H1 (cell line): ENCODE data around the gene RFX2. TPM values are rescaled to one million over a fixed set of nuclear protein-coding genes. Genes with fewer than 3 reads are reported as not detected.

Experiments used
- CTCF ChIA-PET: fragments of 300-600 bp; sonication (Branson Sonifier 250); formaldehyde crosslinking; loops from one replicate; lab custom pipeline; 2021; ENCODE audit not compliant: partially characterized antibody; lab: Charles Lee
- POLR2A ChIA-PET: fragments of 300-600 bp; sonication (Branson Sonifier 250); formaldehyde crosslinking; loops from one replicate; lab custom pipeline; 2021; ENCODE audit warnings: inconsistent platforms; ENCODE audit not compliant: partially characterized antibody; lab: Charles Lee
- DNase-seq, 2 experiments: peaks; one replicate each; pipeline versions ENCODE4 v3.0.0 to v3.0.0-alpha.2; 2010 to 2022; ENCODE audit warnings: low spot score in 2 of 2, low read depth in 1 of 2, mixed read lengths in 1 of 2
- FAIRE-seq: peaks from 2 replicates; lab custom pipeline; 2011; peaks lifted over from hg19 to GRCh38; lab: Jason Lieb, UNC
- H2AFZ ChIP-seq: 2 replicates; pipeline ENCODE4 v1.8.1; 2012; ENCODE audit warnings: low read length, inconsistent platforms
- H2AK5ac ChIP-seq: 2 replicates; pipeline ENCODE4 v1.6.1; 2013; ENCODE audit warnings: low read depth, low read length
- H2BK120ac ChIP-seq: replicated peaks from 2 replicates; pipeline ENCODE3; 2013; ENCODE audit warnings: low read depth, low read length, inconsistent platforms
- H2BK12ac ChIP-seq: 2 replicates; pipeline ENCODE4 v1.6.1; 2013; ENCODE audit warnings: low read depth, low read length
- H2BK15ac ChIP-seq: 2 replicates; pipeline ENCODE4 v1.6.1; 2013; ENCODE audit warnings: low read length
- H2BK20ac ChIP-seq: 2 replicates; pipeline ENCODE4 v1.6.1; 2013; ENCODE audit warnings: low read length
- H2BK5ac ChIP-seq: 2 replicates; pipeline ENCODE4 v1.6.1; 2013; ENCODE audit warnings: low read depth, low read length
- H3K14ac ChIP-seq: 2 replicates; pipeline ENCODE4 v1.6.1; 2013; ENCODE audit warnings: inconsistent platforms; ENCODE audit not compliant: insufficient read length
- H3K18ac ChIP-seq: 2 replicates; pipeline ENCODE4 v1.6.1; 2013; ENCODE audit warnings: low read length; ENCODE audit errors: extremely low read depth
- H3K23ac ChIP-seq: 2 replicates; pipeline ENCODE4 v1.6.1; 2013; ENCODE audit warnings: inconsistent platforms; ENCODE audit not compliant: insufficient read length
- H3K23me2 ChIP-seq: 2 replicates; pipeline ENCODE4 v1.6.1; 2013; ENCODE audit warnings: low read depth, low read length
- H3K27ac ChIP-seq: 2 replicates; pipeline ENCODE4 v1.6.1; 2011; ENCODE audit warnings: low read depth, low read length, inconsistent platforms
- H3K27me3 ChIP-seq, 4 experiments: replicated peaks in 1 of 4; 1 replicate in 1 of 4; 2 replicates in 3 of 4; pipeline versions ENCODE4 v1.6.1 to v1.8.1; 2011 to 2013; ENCODE audit warnings: low read length in 3 of 4, mild to moderate bottlenecking in 3 of 4, inconsistent platforms in 2 of 4, mixed read lengths in 2 of 4, moderate library complexity in 1 of 4; ENCODE audit not compliant: control insufficient read depth in 3 of 4, insufficient read depth in 3 of 4; ENCODE audit errors: extremely low read depth in 1 of 4
- H3K36me3 ChIP-seq, 4 experiments: 2 replicates each; pipeline versions ENCODE4 v1.6.1 to v1.8.1; 2011 to 2013; ENCODE audit warnings: mild to moderate bottlenecking in 4 of 4, low read length in 3 of 4, moderate library complexity in 2 of 4, control low read depth in 1 of 4, inconsistent platforms in 1 of 4; ENCODE audit not compliant: insufficient read depth in 4 of 4, control insufficient read depth in 2 of 4
- H3K4ac ChIP-seq: replicated peaks from 2 replicates; pipeline ENCODE3; 2013; ENCODE audit warnings: low read length, low read depth, mixed read lengths, inconsistent platforms; ENCODE audit not compliant: insufficient read length
- H3K4me1 ChIP-seq, 4 experiments: replicated peaks in 1 of 4; 1 replicate in 1 of 4; 2 replicates in 3 of 4; pipeline versions ENCODE4 v1.6.1 to v1.8.1; 2011 to 2013; ENCODE audit warnings: low read length in 3 of 4, inconsistent platforms in 2 of 4, mixed read lengths in 1 of 4; ENCODE audit not compliant: insufficient read depth in 4 of 4, control insufficient read depth in 3 of 4
- H3K4me2 ChIP-seq, 2 experiments: 2 replicates each; pipeline versions ENCODE4 v1.6.1 to v1.8.1; 2011 to 2013; ENCODE audit warnings: low read depth in 2 of 2, low read length in 2 of 2, control low read depth in 1 of 2, inconsistent platforms in 1 of 2, mild to moderate bottlenecking in 1 of 2; ENCODE audit not compliant: insufficient read depth in 1 of 2
- H3K4me3 ChIP-seq, 4 experiments: fragments of 200-600, 300-600 bp in 1 of 4; sonication (generic), shearing (Covaris generic), sonication (Bioruptor Twin) in 1 of 4; 2 replicates each; pipeline versions ENCODE4 v1.5.1 to v1.8.1; 2011 to 2016; ENCODE audit warnings: low read length in 4 of 4, low read depth in 3 of 4, control low read depth in 2 of 4, inconsistent platforms in 2 of 4, mild to moderate bottlenecking in 2 of 4, mixed read lengths in 1 of 4, moderate library complexity in 1 of 4; ENCODE audit not compliant: insufficient read depth in 2 of 4; ENCODE audit errors: extremely low read depth in 1 of 4
- H3K56ac ChIP-seq: replicated peaks from 2 replicates; pipeline ENCODE3; 2013; ENCODE audit warnings: low read depth, mild to moderate bottlenecking, mixed read lengths, low read length, inconsistent platforms; ENCODE audit not compliant: insufficient read length
- H3K79me1 ChIP-seq: 2 replicates; pipeline ENCODE4 v1.6.1; 2013; ENCODE audit warnings: low read depth, low read length, control low read depth
- H3K79me2 ChIP-seq, 2 experiments: 2 replicates each; pipeline versions ENCODE4 v1.6.1 to v1.8.1; 2012 to 2013; ENCODE audit warnings: low read length in 2 of 2, mild to moderate bottlenecking in 2 of 2, inconsistent platforms in 1 of 2; ENCODE audit not compliant: insufficient read depth in 2 of 2, control insufficient read depth in 1 of 2
- H3K9ac ChIP-seq, 4 experiments: replicated peaks in 1 of 4; 1 replicate in 1 of 4; 2 replicates in 3 of 4; pipeline versions ENCODE4 v1.6.1 to v1.8.1; 2011 to 2013; ENCODE audit warnings: low read depth in 3 of 4, low read length in 3 of 4, control low read depth in 2 of 4, mild to moderate bottlenecking in 2 of 4, moderate library complexity in 2 of 4, inconsistent platforms in 1 of 4; ENCODE audit errors: extremely low read depth in 1 of 4
- H3K9me3 ChIP-seq, 2 experiments: 2 replicates each; pipeline versions ENCODE4 v1.6.1 to v1.8.1; 2012 to 2013; ENCODE audit warnings: mild to moderate bottlenecking in 2 of 2, moderate library complexity in 2 of 2, control low read depth in 1 of 2, inconsistent platforms in 1 of 2, low read depth in 1 of 2, low read length in 1 of 2, mixed read lengths in 1 of 2; ENCODE audit not compliant: insufficient read depth in 2 of 2
- H4K20me1 ChIP-seq, 2 experiments: replicated peaks in 1 of 2; 2 replicates each; pipeline versions ENCODE3 to v1.8.1; 2011 to 2013; ENCODE audit warnings: inconsistent platforms in 2 of 2, low read length in 2 of 2, mild to moderate bottlenecking in 1 of 2; ENCODE audit not compliant: insufficient read depth in 2 of 2, control insufficient read depth in 1 of 2
- H4K5ac ChIP-seq: 2 replicates; pipeline ENCODE4 v1.6.1; 2013; ENCODE audit warnings: low read length, low read depth, mixed read lengths, inconsistent platforms; ENCODE audit not compliant: insufficient read length
- H4K8ac ChIP-seq: 2 replicates; pipeline ENCODE4 v1.8.0; 2013; ENCODE audit warnings: mild to moderate bottlenecking, moderate library complexity, low read length, inconsistent platforms; ENCODE audit not compliant: insufficient read depth; ENCODE audit errors: extremely low read depth
- H4K91ac ChIP-seq: replicated peaks from 2 replicates; pipeline ENCODE3; 2013; ENCODE audit warnings: low read length, mixed read lengths, inconsistent platforms; ENCODE audit not compliant: insufficient read length
- BACH1 ChIP-seq: IDR thresholded peaks from 2 replicates; pipeline ENCODE4 v1.6.1; 2012; ENCODE audit warnings: low read length, improper control_type of control experiment
- EZH2 ChIP-seq: fragments of 200-600 bp; sonication (generic); IDR thresholded peaks from 2 replicates; pipeline ENCODE4 v1.7.1; 2012; ENCODE audit warnings: low read depth, mild to moderate bottlenecking, moderate library complexity, low read length, inconsistent platforms; ENCODE audit not compliant: severe bottlenecking
- HDAC6 ChIP-seq: IDR thresholded peaks from one replicate; pipeline ENCODE4 v1.7.1; 2012; ENCODE audit warnings: low read depth, mild to moderate bottlenecking, inconsistent platforms, low read length, moderate library complexity
- JUN ChIP-seq: IDR thresholded peaks from 2 replicates; pipeline ENCODE4 v1.6.1; 2011; ENCODE audit warnings: low read depth, mild to moderate bottlenecking, improper control_type of control experiment, low read length
- JUND ChIP-seq: IDR thresholded peaks from 2 replicates; pipeline ENCODE4 v1.6.1; 2011; ENCODE audit warnings: mild to moderate bottlenecking, improper control_type of control experiment, low read length
- PHF8 ChIP-seq: fragments of 200-600 bp; sonication (generic); conservative IDR thresholded peaks from 2 replicates; pipeline ENCODE4 v1.7.1; 2012; ENCODE audit warnings: low read depth, mild to moderate bottlenecking, inconsistent platforms, low read length, moderate library complexity
- RBBP5 ChIP-seq: IDR thresholded peaks from 2 replicates; pipeline ENCODE4 v1.7.1; 2012; ENCODE audit warnings: low read depth, mild to moderate bottlenecking, inconsistent platforms, low read length, moderate library complexity, borderline replicate concordance
- RFX5 ChIP-seq: IDR thresholded peaks from 2 replicates; pipeline ENCODE4 v1.6.1; 2011; ENCODE audit warnings: low read depth, low read length, improper control_type of control experiment, borderline replicate concordance
- SAP30 ChIP-seq: fragments of 300-600 bp; sonication (generic); IDR thresholded peaks from 2 replicates; pipeline ENCODE4 v1.7.1; 2012; ENCODE audit warnings: low read length, moderate library complexity, mild to moderate bottlenecking, inconsistent platforms; ENCODE audit not compliant: insufficient read depth, insufficient replicate concordance
- TCF12 ChIP-seq: IDR thresholded peaks from 2 replicates; pipeline ENCODE4 v1.6.1; 2011; ENCODE audit warnings: low read depth, mild to moderate bottlenecking, low read length
- USF2 ChIP-seq: IDR thresholded peaks from 2 replicates; pipeline ENCODE4 v1.6.1; 2011; ENCODE audit warnings: low read length, improper control_type of control experiment
- WGBS, 2 experiments: shearing (Covaris generic) in 1 of 2; methylation state at CpG; one replicate each; pipeline versions ENCODE4 v1.1.6 to v1.1.7; 2013 to 2015; ENCODE audit warnings: low lambda C conversion rate in 2 of 2, mixed read lengths in 2 of 2, inconsistent platforms in 1 of 2, low coverage in 1 of 2, missing lambda C conversion rate in 1 of 2; ENCODE audit not compliant: insufficient replicate concordance in 2 of 2, insufficient coverage in 1 of 2, insufficient read length in 1 of 2; ENCODE audit errors: extremely low coverage in 1 of 2, missing lambda C conversion rate in 1 of 2; 5-methylcytosine and 5-hydroxymethylcytosine counted together
- polyA plus RNA-seq, 7 experiments: library from polyadenylated mRNA; depleted of rRNA in 3 of 7; stranded (reverse) in 5 of 7; unstranded in 2 of 7; fragments of >200 nt in 5 of 7; fragments of 200-250 nt in 2 of 7; gene quantifications; 1 replicate in 5 of 7; 2 replicates in 1 of 7; 4 replicates in 1 of 7; pipeline versions ENCODE4 v1.2.1 to v1.2.3, GENCODE V29; 2011 to 2013; ENCODE audit warnings: missing spikeins in 2 of 7, mixed read lengths in 2 of 7
- total RNA-seq: library from RNA; stranded (reverse); fragmentation: NEBNext Ultra II Directional; extraction: Animal tissue kit (Norgen Biotek cat#: 25700); gene quantifications from 2 replicates; pipeline ENCODE4 v1.2.1, GENCODE V29; 2021

The RFX2 gene
- total and polyA plus RNA-seq, 2 of the 8 experiments (the other 6 are each of a cell fraction or from before 2014, with no cell fraction given), result 4.8 to 5.3 TPM

GRCh38 chr19:6101291-6101825, 8.9 kb downstream of the RFX2 start:
- no peaks in the 10 kb centered on the region for H3K79me1 ChIP-seq
- CTCF ChIA-PET, result interaction anchor here (1.2 to 1.8 kb wide), 3 partner anchors 12 to 45 kb away, joined by 3 to 4 read pairs (median 4); no protein-coding TSS in a partner anchor
- H3K9me3 ChIP-seq, result no peaks in the 10 kb centered on the region
- H3K27ac ChIP-seq, result no peak overlapping the region
- H2BK20ac ChIP-seq, result no peak overlapping the region
- no peak overlapping the region for H4K91ac ChIP-seq
- no peak overlapping the region for H2BK5ac ChIP-seq
- H3K9ac ChIP-seq, result no peak overlapping the region
- no peak overlapping the region for H2BK120ac ChIP-seq
- H4K5ac ChIP-seq, result no peak overlapping the region
- H3K4ac ChIP-seq, result no peak overlapping the region
- no peak overlapping the region for H3K56ac ChIP-seq
- no peaks in the 10 kb centered on the region for H3K79me2 ChIP-seq
- H3K36me3 ChIP-seq, result no peaks in the 10 kb centered on the region
- H4K20me1 ChIP-seq, result peaks cover 0 to 1% of the 10 kb centered on the region in 2 experiments
- H2AK5ac ChIP-seq, result no peak overlapping the region
- H3K23ac ChIP-seq, result no peak overlapping the region
- H3K4me3 ChIP-seq, result no peak overlapping the region
- no peak for FAIRE-seq
- H2BK15ac ChIP-seq, result no peak overlapping the region
- H3K14ac ChIP-seq, result no peak overlapping the region
- no peak overlapping the region for H2AFZ ChIP-seq
- peaks cover 0 to 2% (median 0%) of the 10 kb centered on the region in 4 experiments; a peak in 2 of 7 replicates for H3K27me3 ChIP-seq
- H3K4me2 ChIP-seq, result no peak overlapping the region
- no peak overlapping the region for H3K18ac ChIP-seq
- 87% methylated on average over 3 of the region's 3 CpGs; no CpG with 5 or more reads in 1 of the 2 experiments for WGBS, 2 experiments
- peaks cover 2% of the 10 kb centered on the region; the same call in 1 of the 2 replicates for H3K23me2 ChIP-seq
- no peaks in the 10 kb centered on the region; a peak in 1 of 7 replicates for H3K4me1 ChIP-seq
- no peak for TF ChIP-seq EZH2
- no peak for TF ChIP-seq JUN
- no peak for TF ChIP-seq PHF8
- TF ChIP-seq RBBP5, result no peak
- TF ChIP-seq BACH1, result no peak
- no peak for TF ChIP-seq RFX5
- no peak for TF ChIP-seq HDAC6
- no peak for TF ChIP-seq SAP30
- TF ChIP-seq JUND, result no peak
- no peak for TF ChIP-seq USF2
- TF ChIP-seq TCF12, result no peak
- no peak overlapping the region for H2BK12ac ChIP-seq
- POLR2A ChIA-PET, result no interaction called here
- DNase-seq, result no peak
- no peak overlapping the region for H4K8ac ChIP-seq
